Chondrocyte (in vitro differentiated cells): ENCODE data around the gene GSK3B. TPM values are rescaled to one million over a fixed set of nuclear protein-coding genes. Genes with fewer than 3 reads are reported as not detected.

ENCODE experiments used
- DNase-seq: peaks from one replicate; pipeline ENCODE4 v3.0.0; 2021; ENCODE audit warnings: mixed read lengths, low spot score
- H3K27ac Mint-ChIP-seq: one replicate; pipeline ENCODE4 v1.8.0; 2021; ENCODE audit warnings: mild to moderate bottlenecking, moderate library complexity, mixed read lengths; ENCODE audit not compliant: unreplicated experiment
- H3K27me3 Mint-ChIP-seq: 2 replicates; pipeline ENCODE4 v1.8.0; 2021; ENCODE audit warnings: low read depth, mixed read lengths
- H3K36me3 Mint-ChIP-seq: 2 replicates; pipeline ENCODE4 v1.8.0; 2021; ENCODE audit warnings: low read depth, mixed read lengths
- H3K4me1 Mint-ChIP-seq: 2 replicates; pipeline ENCODE4 v1.8.0; 2021; ENCODE audit warnings: low read depth, mild to moderate bottlenecking, mixed read lengths
- H3K4me3 Mint-ChIP-seq: one replicate; pipeline ENCODE4 v1.8.0; 2021; ENCODE audit warnings: mild to moderate bottlenecking, moderate library complexity, mixed read lengths; ENCODE audit not compliant: unreplicated experiment
- H3K9me3 Mint-ChIP-seq: 2 replicates; pipeline ENCODE4 v1.8.0; 2021; ENCODE audit warnings: low read depth, mixed read lengths
- CTCF ChIP-seq: fragments of 200-600 bp; sonication (generic); IDR thresholded peaks from 2 replicates; pipeline ENCODE4 v1.5.0; 2021; ENCODE audit warnings: antibody characterized with exemption, mild to moderate bottlenecking, moderate library complexity
- total RNA-seq: library from RNA; stranded (reverse); gene quantifications from 3 replicates; pipeline ENCODE4 v1.2.1, GENCODE V29; 2021

GSK3B gene
- total RNA-seq, 1 donor from 2014 or later, result 73.0 TPM

- no peak overlapping the region for H3K4me3 Mint-ChIP-seq
- peaks cover 30% of the 10 kb centered on the region for H3K4me1 Mint-ChIP-seq
- TF ChIP-seq CTCF, result no peak
- no peaks in the 10 kb centered on the region for H3K36me3 Mint-ChIP-seq
- DNase-seq, result no peak
- H3K27me3 Mint-ChIP-seq, result no peaks in the 10 kb centered on the region
- peaks cover 2% of the 10 kb centered on the region for H3K9me3 Mint-ChIP-seq
- H3K27ac Mint-ChIP-seq, result no peak overlapping the region
Observed at GRCh38 chr3:119965692-119966091, 128.6 kb downstream of the GSK3B start.

GRCh38 chr3:119964294-119964693 is 130.0 kb downstream of the GSK3B start:
- Mint-ChIP-seq H3K36me3 (no peaks in the 10 kb centered on the region), H3K27me3 (no peaks in the 10 kb centered on the region), H3K4me1 (peaks cover 21% of the 10 kb centered on the region), H3K27ac (no peak overlapping the region), H3K9me3 (peaks cover 2% of the 10 kb centered on the region), H3K4me3 (no peak overlapping the region)
- no peak for DNase-seq
- no peak for TF ChIP-seq CTCF

GRCh38 chr3:119955972-119956371 is 138.3 kb downstream of the GSK3B start:
- Mint-ChIP-seq H3K4me3 (no peak overlapping the region), H3K27me3 (no peaks in the 10 kb centered on the region), H3K4me1 (peaks cover 29% of the 10 kb centered on the region), H3K27ac (no peak overlapping the region), H3K9me3 (no peaks in the 10 kb centered on the region), H3K36me3 (no peaks in the 10 kb centered on the region)
- TF ChIP-seq CTCF, result no peak
- DNase-seq, result no peak

GRCh38 chr3:119950666-119951325 is 143.5 kb downstream of the GSK3B start:
- H3K4me1 Mint-ChIP-seq, result peaks cover 43% of the 10 kb centered on the region
- no peak for TF ChIP-seq CTCF

GRCh38 chr3:119945291-119945690 is 149.0 kb downstream of the GSK3B start:
- H3K9me3 Mint-ChIP-seq, result no peaks in the 10 kb centered on the region
- H3K27me3 Mint-ChIP-seq, result no peaks in the 10 kb centered on the region
- peaks cover 3% of the 10 kb centered on the region for H3K36me3 Mint-ChIP-seq
- peaks cover 27% of the 10 kb centered on the region for H3K4me1 Mint-ChIP-seq
- DNase-seq, result no peak
- TF ChIP-seq CTCF, result no peak
- no peak overlapping the region for H3K27ac Mint-ChIP-seq
- H3K4me3 Mint-ChIP-seq, result no peak overlapping the region

More at GRCh38 chr3:119950666-119951325, 143.5 kb downstream of the GSK3B start:
- Mint-ChIP-seq H3K9me3 (no peaks in the 10 kb centered on the region), H3K36me3 (peaks cover 1% of the 10 kb centered on the region), H3K27ac (no peak overlapping the region), H3K27me3 (no peaks in the 10 kb centered on the region), H3K4me3 (no peak overlapping the region)
- DNase-seq, result no peak
